ENCODE results near the gene SMARCC1.

SMARCC1 gene

DNA sequence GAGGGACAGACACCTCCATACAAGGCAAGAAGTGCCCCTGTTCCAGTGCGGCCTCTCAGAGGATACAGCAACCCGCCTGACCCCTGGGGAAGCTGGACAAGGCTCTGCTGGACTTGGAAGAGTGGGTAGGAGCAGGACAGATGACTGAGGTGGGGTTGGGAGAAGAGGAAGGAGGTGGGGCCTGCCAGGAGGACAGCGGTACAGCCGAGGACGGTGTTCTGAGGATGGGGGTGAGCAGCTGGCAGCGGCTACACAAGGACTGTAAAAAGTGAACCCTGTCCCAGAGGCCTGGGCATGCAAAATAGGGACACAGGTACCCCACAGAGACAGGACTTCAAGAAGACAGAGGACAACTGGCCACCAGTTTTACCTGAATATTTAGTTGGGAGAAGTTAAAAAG, 244.7 kb downstream of the SMARCC1 start:
- Histone ChIP-seq H4K20me1 (ENCODE audit: insufficient read depth, low read length, poor library complexity, severe bottlenecking) (no peaks in the 10 kb centered on the region), H3K27me3 (ENCODE audit: insufficient read depth, low read length, poor library complexity, severe bottlenecking) (no peaks in the 10 kb centered on the region), H3K4me1 (ENCODE audit: insufficient read depth, low read length, poor library complexity, severe bottlenecking) (no peaks in the 10 kb centered on the region), H3K79me2 (ENCODE audit: insufficient read depth, low read length) (no peaks in the 10 kb centered on the region), H3K36me3 (ENCODE audit: insufficient read depth, low read length) (no peaks in the 10 kb centered on the region), H3K9me2 (replicated peaks; ENCODE audit: low read depth, low read length) (no peaks in the 10 kb centered on the region), H2AFZ (ENCODE audit: low read length) (no peak overlapping the region), H3K4me3 (ENCODE audit: low read length, poor library complexity, severe bottlenecking) (no peak overlapping the region), H3K9me3 (ENCODE audit: insufficient read depth, low read depth, low read length) (no peaks in the 10 kb centered on the region), H3K9ac (ENCODE audit: low read depth, low read length, poor library complexity, severe bottlenecking) (no peak overlapping the region), H3K4me2 (ENCODE audit: low read depth, low read length, poor library complexity, severe bottlenecking) (no peak overlapping the region), H3F3A (ENCODE audit: low read depth) (no peaks in the 10 kb centered on the region)
- TF ChIP-seq, protein P1, sequence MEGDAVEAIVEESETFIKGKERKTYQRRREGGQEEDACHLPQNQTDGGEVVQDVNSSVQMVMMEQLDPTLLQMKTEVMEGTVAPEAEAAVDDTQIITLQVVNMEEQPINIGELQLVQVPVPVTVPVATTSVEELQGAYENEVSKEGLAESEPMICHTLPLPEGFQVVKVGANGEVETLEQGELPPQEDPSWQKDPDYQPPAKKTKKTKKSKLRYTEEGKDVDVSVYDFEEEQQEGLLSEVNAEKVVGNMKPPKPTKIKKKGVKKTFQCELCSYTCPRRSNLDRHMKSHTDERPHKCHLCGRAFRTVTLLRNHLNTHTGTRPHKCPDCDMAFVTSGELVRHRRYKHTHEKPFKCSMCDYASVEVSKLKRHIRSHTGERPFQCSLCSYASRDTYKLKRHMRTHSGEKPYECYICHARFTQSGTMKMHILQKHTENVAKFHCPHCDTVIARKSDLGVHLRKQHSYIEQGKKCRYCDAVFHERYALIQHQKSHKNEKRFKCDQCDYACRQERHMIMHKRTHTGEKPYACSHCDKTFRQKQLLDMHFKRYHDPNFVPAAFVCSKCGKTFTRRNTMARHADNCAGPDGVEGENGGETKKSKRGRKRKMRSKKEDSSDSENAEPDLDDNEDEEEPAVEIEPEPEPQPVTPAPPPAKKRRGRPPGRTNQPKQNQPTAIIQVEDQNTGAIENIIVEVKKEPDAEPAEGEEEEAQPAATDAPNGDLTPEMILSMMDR (conservative IDR thresholded peaks at IDR 0.05; ENCODE audit: low read length): no peak
- TF ChIP-seq EZH2phosphoT487 (IDR thresholded peaks at IDR 0.05; ENCODE audit: borderline replicate concordance): no peak

DNA sequence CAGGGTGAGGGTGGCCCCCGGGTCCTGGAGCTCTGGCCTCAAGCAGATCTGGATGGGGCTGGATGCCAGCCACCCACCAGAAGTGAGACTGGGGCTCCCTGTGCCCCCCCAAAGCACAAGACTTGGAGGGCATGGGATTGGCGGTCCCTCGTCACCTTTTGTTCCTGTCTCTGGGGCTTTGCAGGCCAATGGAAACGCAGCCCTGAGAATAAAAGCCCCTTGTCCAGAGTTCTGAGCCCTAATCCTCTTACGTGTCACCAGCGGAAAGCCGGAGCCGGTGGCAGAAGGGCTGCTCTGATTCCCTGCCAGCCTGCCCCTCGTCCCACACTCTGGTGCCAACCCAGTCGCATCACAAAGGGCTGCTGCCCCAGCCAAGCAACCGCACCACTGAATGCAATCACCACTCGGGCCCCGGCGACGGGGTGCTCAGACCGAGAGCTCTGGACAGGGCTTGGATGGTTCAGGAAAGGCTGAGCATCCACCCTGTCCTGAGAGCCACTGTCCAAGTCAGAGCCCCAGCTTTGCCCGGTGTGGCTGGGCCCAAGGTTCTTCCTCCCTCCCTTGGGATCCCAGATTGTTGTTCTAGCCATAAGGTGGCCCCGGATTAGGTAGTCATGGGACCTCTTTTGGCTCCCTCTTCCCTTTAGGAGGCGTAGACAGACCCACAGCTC, 245.3 kb downstream of the SMARCC1 start:
- Histone ChIP-seq H3K27me3 (ENCODE audit: insufficient read depth, low read length, poor library complexity, severe bottlenecking) (no peaks in the 10 kb centered on the region), H3K36me3 (ENCODE audit: insufficient read depth, low read length) (no peaks in the 10 kb centered on the region), H3K9me3 (ENCODE audit: insufficient read depth, low read depth, low read length) (no peaks in the 10 kb centered on the region), H4K20me1 (ENCODE audit: insufficient read depth, low read length, poor library complexity, severe bottlenecking) (no peaks in the 10 kb centered on the region), H3K79me2 (ENCODE audit: insufficient read depth, low read length) (no peaks in the 10 kb centered on the region), H3K4me1 (ENCODE audit: insufficient read depth, low read length, poor library complexity, severe bottlenecking) (no peaks in the 10 kb centered on the region), H3K9me2 (replicated peaks; ENCODE audit: low read depth, low read length) (no peaks in the 10 kb centered on the region), H2AFZ (ENCODE audit: low read length) (no peak overlapping the region), H3F3A (ENCODE audit: low read depth) (no peaks in the 10 kb centered on the region), H3K4me2 (ENCODE audit: low read depth, low read length, poor library complexity, severe bottlenecking) (no peak overlapping the region), H3K9ac (ENCODE audit: low read depth, low read length, poor library complexity, severe bottlenecking) (no peak overlapping the region), H3K4me3 (ENCODE audit: low read length, poor library complexity, severe bottlenecking) (no peak overlapping the region)
- TF ChIP-seq EZH2phosphoT487 (IDR thresholded peaks at IDR 0.05; ENCODE audit: borderline replicate concordance): no peak
- TF ChIP-seq, protein P1 (conservative IDR thresholded peaks at IDR 0.05; ENCODE audit: low read length): no peak

Measured in Loucy (cell line).